NCI-H748 (cell line): ENCODE measurements around the gene EMSY.
"Not testable (repeated sequence)": the region's sequence is repeated elsewhere in the genome, so short reads cannot be mapped to it uniquely, and the experiment has no call there.

Experiments used
- DNase-seq: peaks from one replicate; lab custom pipeline; 2025; ENCODE audit not compliant: unreplicated experiment; lab: John Stamatoyannopoulos, UW

The EMSY gene, protein sequence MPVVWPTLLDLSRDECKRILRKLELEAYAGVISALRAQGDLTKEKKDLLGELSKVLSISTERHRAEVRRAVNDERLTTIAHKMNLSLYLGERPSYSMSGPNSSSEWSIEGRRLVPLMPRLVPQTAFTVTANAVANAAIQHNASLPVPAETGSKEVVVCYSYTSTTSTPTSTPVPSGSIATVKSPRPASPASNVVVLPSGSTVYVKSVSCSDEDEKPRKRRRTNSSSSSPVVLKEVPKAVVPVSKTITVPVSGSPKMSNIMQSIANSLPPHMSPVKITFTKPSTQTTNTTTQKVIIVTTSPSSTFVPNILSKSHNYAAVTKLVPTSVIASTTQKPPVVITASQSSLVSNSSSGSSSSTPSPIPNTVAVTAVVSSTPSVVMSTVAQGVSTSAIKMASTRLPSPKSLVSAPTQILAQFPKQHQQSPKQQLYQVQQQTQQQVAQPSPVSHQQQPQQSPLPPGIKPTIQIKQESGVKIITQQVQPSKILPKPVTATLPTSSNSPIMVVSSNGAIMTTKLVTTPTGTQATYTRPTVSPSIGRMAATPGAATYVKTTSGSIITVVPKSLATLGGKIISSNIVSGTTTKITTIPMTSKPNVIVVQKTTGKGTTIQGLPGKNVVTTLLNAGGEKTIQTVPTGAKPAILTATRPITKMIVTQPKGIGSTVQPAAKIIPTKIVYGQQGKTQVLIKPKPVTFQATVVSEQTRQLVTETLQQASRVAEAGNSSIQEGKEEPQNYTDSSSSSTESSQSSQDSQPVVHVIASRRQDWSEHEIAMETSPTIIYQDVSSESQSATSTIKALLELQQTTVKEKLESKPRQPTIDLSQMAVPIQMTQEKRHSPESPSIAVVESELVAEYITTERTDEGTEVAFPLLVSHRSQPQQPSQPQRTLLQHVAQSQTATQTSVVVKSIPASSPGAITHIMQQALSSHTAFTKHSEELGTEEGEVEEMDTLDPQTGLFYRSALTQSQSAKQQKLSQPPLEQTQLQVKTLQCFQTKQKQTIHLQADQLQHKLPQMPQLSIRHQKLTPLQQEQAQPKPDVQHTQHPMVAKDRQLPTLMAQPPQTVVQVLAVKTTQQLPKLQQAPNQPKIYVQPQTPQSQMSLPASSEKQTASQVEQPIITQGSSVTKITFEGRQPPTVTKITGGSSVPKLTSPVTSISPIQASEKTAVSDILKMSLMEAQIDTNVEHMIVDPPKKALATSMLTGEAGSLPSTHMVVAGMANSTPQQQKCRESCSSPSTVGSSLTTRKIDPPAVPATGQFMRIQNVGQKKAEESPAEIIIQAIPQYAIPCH (N-terminal part only)

DNA sequence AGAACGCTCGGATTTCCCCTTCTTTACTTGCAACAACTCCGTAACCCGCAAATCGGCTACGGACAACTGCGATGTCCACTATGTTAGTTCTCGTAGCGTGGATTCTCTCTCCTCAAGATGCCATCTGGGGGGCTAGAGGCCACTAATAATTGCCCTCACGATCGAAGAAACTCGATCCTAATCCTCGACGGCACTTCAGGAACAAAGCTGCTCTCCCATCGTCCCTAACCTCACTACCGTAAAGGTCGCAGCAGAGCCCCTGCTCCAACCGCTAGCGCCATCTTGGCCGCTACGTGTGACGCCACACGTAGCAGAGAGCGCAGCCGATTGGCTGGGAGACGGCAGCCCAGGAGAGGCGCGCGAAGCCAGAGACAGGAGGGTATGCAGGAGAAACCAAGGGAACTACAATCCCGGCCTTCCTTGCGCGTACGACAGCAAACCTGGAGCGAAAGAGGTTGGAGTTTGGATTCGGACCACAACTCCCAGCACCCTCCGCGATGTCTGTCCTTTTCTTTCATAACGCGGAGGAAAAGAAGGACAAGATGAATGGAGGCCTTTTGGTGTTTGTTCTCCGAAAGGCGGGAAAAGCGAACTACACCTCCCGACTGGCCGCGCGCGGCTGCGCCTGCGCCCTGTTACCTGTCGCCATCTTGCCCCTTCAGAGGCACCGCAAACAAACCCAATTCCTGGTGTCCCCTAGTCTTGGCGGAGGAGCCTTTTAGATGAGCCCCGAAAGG, at the start of gene EMSY:
EMSY (plus strand) TSS at position 635 of the 737 bp plus-strand sequence. CDS start 1,921 bp downstream, outside the sequence.
- DNase-seq: peak; percentile 99

DNA sequence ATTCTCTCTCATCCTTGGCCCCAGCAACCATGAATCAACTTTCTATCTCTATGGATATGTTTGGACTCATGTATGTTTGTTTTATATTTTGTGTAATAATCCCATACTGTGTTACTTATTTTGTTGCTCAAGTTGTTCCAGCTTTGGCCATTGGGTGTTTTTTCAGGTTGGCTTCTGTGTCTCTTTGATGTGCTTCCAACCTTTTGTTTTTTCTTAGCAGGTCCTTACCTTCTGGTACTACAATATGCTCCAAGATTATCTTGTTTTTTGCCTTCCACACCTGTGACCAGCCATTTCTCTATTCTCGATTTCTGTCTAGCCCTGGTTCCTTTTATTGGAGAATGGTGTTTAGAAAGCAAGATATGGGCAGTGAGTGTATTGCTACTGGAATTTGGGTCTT, 49.5 kb upstream of the EMSY start:
- DNase-seq: no peak

- no peak for DNase-seq
These were observed 47.4 kb upstream of the EMSY start for GRCh38 chr11:76397383-76397782.

GRCh38 chr11:76400967-76401366, 43.9 kb upstream of the EMSY start:
- DNase-seq: no peak

DNA sequence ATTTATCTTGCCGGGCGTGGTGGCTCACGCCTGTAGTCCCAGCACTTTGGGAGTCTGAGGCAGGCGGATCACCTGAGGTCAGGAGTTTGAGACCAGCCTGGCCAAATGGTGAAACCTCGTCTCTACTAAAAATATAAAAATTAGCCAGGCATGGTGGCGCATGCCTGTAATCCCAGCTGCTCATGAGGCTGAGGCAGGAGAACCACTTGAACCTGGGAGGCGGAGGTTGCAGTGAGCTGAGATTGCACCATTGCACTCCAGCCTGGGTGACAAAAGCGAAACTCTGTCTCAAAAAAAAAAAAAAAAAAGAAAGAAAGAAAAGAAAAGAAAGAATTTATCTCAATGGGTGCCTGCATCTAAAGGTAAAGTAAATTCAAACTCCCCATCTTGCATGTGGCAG, 43.3 kb upstream of the EMSY start:
- DNase-seq: not testable (repeated sequence)

GRCh38 chr11:76406359-76406758, 38.5 kb upstream of the EMSY start:
- DNase-seq: no peak

- no peak for DNase-seq
These were observed 36.5 kb upstream of the EMSY start for GRCh38 chr11:76408171-76408965.

- DNase-seq: no peak
These were observed 33.9 kb upstream of the EMSY start for GRCh38 chr11:76410851-76411357.

- peak; percentile 5 for DNase-seq
These were observed 29.7 kb upstream of the EMSY start for GRCh38 chr11:76415073-76415472.

- peak; percentile 16 for DNase-seq
These were observed 24.9 kb upstream of the EMSY start for GRCh38 chr11:76419896-76420295.

GRCh38 chr11:76424379-76424778, 20.4 kb upstream of the EMSY start:
- no peak for DNase-seq

GRCh38 chr11:76424891-76425290, 19.9 kb upstream of the EMSY start:
- no peak for DNase-seq

DNA sequence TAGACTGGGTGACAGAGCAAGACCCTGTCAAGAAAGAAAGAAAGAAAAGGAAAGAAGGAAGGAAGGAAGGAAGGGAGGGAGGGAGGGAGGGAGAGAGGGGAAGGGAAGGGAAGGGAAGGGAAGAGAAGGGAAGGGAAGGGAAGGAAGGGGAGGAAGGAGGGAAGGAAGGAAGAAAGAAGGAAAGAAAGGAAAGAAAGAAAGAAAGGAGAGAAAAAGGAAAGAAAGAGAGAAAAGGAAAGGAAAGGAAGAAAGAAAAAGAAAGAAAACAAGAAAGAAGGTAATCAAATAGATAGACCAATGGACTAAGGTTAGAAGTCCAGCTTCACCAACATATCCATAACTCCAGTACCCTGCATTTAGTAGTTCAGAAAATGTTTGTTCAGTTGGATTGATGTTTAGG, 18.2 kb upstream of the EMSY start:
- DNase-seq: no peak

DNA sequence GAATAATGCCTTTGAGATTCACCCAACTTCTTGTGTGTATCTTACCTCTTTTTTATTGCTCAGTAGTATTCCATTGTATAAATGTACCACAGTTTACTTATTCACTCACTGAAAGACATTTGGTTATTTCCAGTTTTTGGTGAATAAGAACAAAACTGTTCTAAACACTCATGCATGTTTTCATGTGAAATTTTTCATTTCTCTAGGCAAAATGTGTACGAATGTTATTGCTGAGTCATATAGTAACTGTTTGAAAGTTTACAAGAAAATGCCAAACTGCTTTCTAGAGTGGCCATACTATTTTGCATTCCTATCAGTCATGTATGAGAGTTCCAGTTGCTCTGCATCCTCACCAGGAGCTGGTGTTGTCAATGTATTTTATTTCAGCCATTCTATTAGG, 8.8 kb upstream of the EMSY start:
- DNase-seq: no peak

- peak; percentile 7 for DNase-seq
These were observed 1.4 kb upstream of the EMSY start for GRCh38 chr11:76443268-76443980.

GRCh38 chr11:76444065-76444383, 794 bp upstream of the EMSY start:
- no peak for DNase-seq

- DNase-seq: peak; percentile 76
These were observed 585 bp downstream of the EMSY start for GRCh38 chr11:76445121-76446084.

DNA sequence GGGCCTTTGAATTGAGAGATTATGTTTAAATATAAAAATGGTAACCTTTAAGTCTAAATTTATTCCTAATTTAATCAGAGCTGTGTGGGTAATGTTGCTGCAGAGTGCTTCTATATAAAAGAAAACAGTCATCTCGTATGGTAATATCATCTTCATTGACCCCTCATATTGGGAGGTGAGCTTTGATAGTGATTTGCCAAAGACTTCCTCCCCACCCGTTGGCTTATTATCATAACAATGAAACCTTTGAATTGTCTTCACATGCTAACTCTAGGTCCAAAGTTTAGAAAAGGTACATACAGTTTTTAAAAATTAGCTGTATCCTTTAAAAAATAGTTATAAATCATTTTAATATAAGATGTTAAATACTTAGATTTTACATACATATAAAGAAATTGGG, 3.7 kb downstream of the EMSY start:
- no peak for DNase-seq
